B cell (primary cell): ENCODE measurements around the gene NR6A1. TPM values are rescaled to one million over a fixed set of nuclear protein-coding genes. Genes with fewer than 3 reads are reported as not detected.

Source experiments
- ATAC-seq: fragments of 200-7000 bp; cut with Tn5 transposase; one replicate; pipeline ENCODE4 v1.10.0; 2021; ENCODE audit warnings: low read depth, mild to moderate bottlenecking, moderate number of reproducible peaks, moderate library complexity
- CTCF ChIA-PET: fragments of 350-600 bp; sonication (Branson Sonifier 250); formaldehyde crosslinking; loops from one replicate; lab custom pipeline; 2021; ENCODE audit warnings: antibody characterized with exemption, inconsistent platforms; lab: Charles Lee
- POLR2A ChIA-PET: fragments of 350-600 bp; sonication (Branson Sonifier 250); formaldehyde crosslinking; loops from one replicate; lab custom pipeline; 2021; ENCODE audit warnings: antibody characterized with exemption; lab: Charles Lee
- DNase-seq: peaks from one replicate; pipeline ENCODE4 v3.0.0; 2013
- H2AFZ ChIP-seq: 2 replicates; pipeline ENCODE4 v1.6.1; 2012; ENCODE audit warnings: mild to moderate bottlenecking, low read depth, low read length; ENCODE audit not compliant: insufficient read depth, poor library complexity, severe bottlenecking
- H3K27ac ChIP-seq, 2 donors: 1 replicate in 1 of 2; 2 replicates in 1 of 2; pipeline ENCODE4 v1.5.1; 2012 to 2013; ENCODE audit warnings: low read length in 2 of 2, mild to moderate bottlenecking in 2 of 2, moderate library complexity in 1 of 2
- H3K27me3 ChIP-seq, 4 experiments: fragments of 200-600 bp in 1 of 4; sonication (generic) in 1 of 4; replicated peaks in 1 of 4; 1 replicate in 2 of 4; 2 replicates in 2 of 4; pipeline versions ENCODE4 v1.6.1 to v1.7.0; 2013 to 2016; ENCODE audit warnings: low read length in 3 of 4, mild to moderate bottlenecking in 2 of 4, mixed read lengths in 1 of 4, moderate library complexity in 1 of 4; ENCODE audit not compliant: insufficient read depth in 4 of 4, control insufficient read depth in 3 of 4; ENCODE audit errors: control extremely low read depth in 1 of 4
- H3K36me3 ChIP-seq, 2 experiments: replicated peaks in 1 of 2; 1 replicate in 1 of 2; 2 replicates in 1 of 2; pipeline versions ENCODE4 v1.6.1 to v1.7.1; 2013; ENCODE audit warnings: low read length in 1 of 2; ENCODE audit not compliant: insufficient read depth in 2 of 2, control insufficient read depth in 1 of 2; ENCODE audit errors: control extremely low read depth in 1 of 2, extremely low read depth in 1 of 2
- H3K4me1 ChIP-seq, 2 donors: fragments of 200-600 bp in 1 of 2; sonication (generic) in 1 of 2; 1 replicate in 1 of 2; 2 replicates in 1 of 2; pipeline versions ENCODE4 v1.5.1 to v1.6.1; 2013 to 2017; ENCODE audit warnings: low read length in 2 of 2; ENCODE audit not compliant: control insufficient read depth in 2 of 2, insufficient read depth in 2 of 2
- H3K4me2 ChIP-seq: replicated peaks from 2 replicates; pipeline ENCODE3; 2012; ENCODE audit warnings: mild to moderate bottlenecking, low read depth, low read length; ENCODE audit not compliant: poor library complexity, severe bottlenecking
- H3K4me3 ChIP-seq, 5 experiments: fragments of 200-600 bp in 1 of 5; sonication (generic) in 1 of 5; 1 replicate in 3 of 5; 2 replicates in 2 of 5; pipeline versions ENCODE4 v1.5.1 to v1.7.0; 2011 to 2016; ENCODE audit warnings: low read length in 4 of 5, mild to moderate bottlenecking in 4 of 5, low read depth in 2 of 5, control low read depth in 1 of 5, moderate library complexity in 1 of 5; ENCODE audit not compliant: insufficient read depth in 1 of 5; ENCODE audit errors: control extremely low read depth in 1 of 5, extremely low read depth in 1 of 5
- H3K79me2 ChIP-seq: fragments of 200-600 bp; sonication (generic); one replicate; pipeline ENCODE4 v1.6.0; 2016; ENCODE audit warnings: low read length; ENCODE audit not compliant: control insufficient read depth, insufficient read depth
- H3K9ac ChIP-seq: fragments of 200-600 bp; sonication (generic); 2 replicates; pipeline ENCODE4 v1.6.1; 2017; ENCODE audit warnings: mild to moderate bottlenecking, low read length, moderate library complexity
- H3K9me3 ChIP-seq, 3 donors: one replicate each; pipeline versions ENCODE4 v1.6.1 to v1.7.1; 2013; ENCODE audit warnings: low read length in 2 of 3; ENCODE audit not compliant: control insufficient read depth in 2 of 3, insufficient read depth in 1 of 3; ENCODE audit errors: control extremely low read depth in 1 of 3
- H4K20me1 ChIP-seq: 2 replicates; pipeline ENCODE4 v1.6.0; 2012; ENCODE audit warnings: mild to moderate bottlenecking, low read length; ENCODE audit not compliant: insufficient read depth, control insufficient read depth, poor library complexity, severe bottlenecking
- H3K27ac Mint-ChIP-seq: one replicate; pipeline ENCODE4 v1.8.0; 2021; ENCODE audit warnings: mixed read lengths
- H3K27me3 Mint-ChIP-seq: one replicate; pipeline ENCODE4 v1.8.0; 2021; ENCODE audit warnings: mixed read lengths
- H3K4me1 Mint-ChIP-seq: one replicate; pipeline ENCODE4 v1.8.0; 2021; ENCODE audit warnings: mixed read lengths
- H3K4me3 Mint-ChIP-seq: one replicate; pipeline ENCODE4 v1.8.0; 2021; ENCODE audit warnings: mixed read lengths
- H3K9me3 Mint-ChIP-seq: one replicate; pipeline ENCODE4 v1.8.0; 2022; ENCODE audit warnings: mixed read lengths; ENCODE audit not compliant: insufficient read depth
- EZH2 ChIP-seq: IDR thresholded peaks from 2 replicates; pipeline ENCODE4 v1.6.1; 2012; ENCODE audit warnings: borderline replicate concordance, low read depth, mild to moderate bottlenecking, moderate library complexity, low read length; ENCODE audit not compliant: insufficient read depth, poor library complexity, severe bottlenecking
- WGBS: methylation state at CpG from one replicate; pipeline ENCODE4 v1.1.5; 2013; ENCODE audit warnings: missing lambda C conversion rate; ENCODE audit not compliant: insufficient coverage; 5-methylcytosine and 5-hydroxymethylcytosine counted together
- intact Hi-C: fragments of 100-400 bp; cut with micrococcal nuclease; formaldehyde crosslinking; loops from one replicate; pipeline ENCODE4 v1.10.0; 2022
- polyA plus RNA-seq: library from polyadenylated mRNA; depleted of rRNA; stranded (reverse); fragments of >200 nt; gene quantifications from 2 replicates; pipeline ENCODE4 v1.2.3, GENCODE V29; 2012
- total RNA-seq, 2 donors: library from RNA; stranded (reverse); fragments of 120-200 nt in 1 of 2; gene quantifications; 1 replicate in 1 of 2; 2 replicates in 1 of 2; pipeline versions ENCODE4 v1.2.3 to v1.2.4, GENCODE V29; 2013 to 2022
- TF ChIP-seq, protein P1 (sequence below): fragments of 200-600 bp; IDR thresholded peaks from one replicate; pipeline ENCODE4 v1.8.0; 2022; ENCODE audit warnings: antibody characterized with exemption, mild to moderate bottlenecking

NR6A1 gene
- total and polyA plus RNA-seq, 2 donors (not counting 1 experiment from before 2014, with no cell fraction given): 0.09 to 0.67 TPM

DNA sequence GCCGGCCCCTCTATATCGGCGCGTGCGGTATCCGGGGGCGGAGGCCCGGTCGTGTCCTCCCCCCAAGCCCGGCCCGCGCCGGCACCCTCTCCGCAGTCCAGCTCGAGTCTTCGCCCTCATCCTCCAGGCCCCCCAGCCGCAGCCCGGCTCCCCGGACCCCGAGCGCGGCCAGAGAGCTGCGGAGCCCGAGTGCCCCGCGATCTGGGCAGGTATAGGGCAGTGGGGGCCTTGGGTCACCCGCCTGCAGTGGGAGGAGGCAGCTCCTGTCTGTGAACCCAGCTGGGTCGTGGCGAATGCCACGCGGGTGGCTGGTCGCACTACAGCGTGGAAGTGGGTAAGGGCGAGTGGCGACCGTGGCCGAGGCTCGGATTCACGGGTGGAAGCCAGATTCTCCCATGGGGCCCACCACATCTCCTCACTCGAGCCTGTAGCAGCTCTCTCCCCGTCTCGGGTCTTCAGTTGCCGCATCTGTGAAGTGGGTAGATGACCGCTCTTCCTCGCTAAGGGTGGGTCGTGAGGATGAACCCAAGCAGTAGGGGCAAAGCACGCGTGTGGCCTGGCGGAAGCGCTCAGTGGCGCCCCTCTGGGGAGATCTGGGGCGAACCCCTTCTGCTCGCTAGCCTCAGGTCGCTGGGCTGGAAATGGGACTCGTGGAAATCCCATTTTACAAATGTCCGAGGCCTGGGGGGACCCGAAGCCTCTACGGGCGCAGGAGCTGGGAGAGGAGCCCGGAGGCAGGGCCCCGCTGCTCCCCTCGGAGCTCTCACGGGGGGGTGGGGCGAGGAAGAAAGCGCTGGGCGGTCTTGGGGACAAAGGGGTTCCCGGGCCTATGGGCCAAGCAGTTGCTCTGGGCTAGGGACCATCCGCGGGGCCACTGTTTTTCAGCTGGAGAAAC is 265.9 kb downstream of the NR6A1 start:
- no peak overlapping the region for H3K27ac Mint-ChIP-seq
- no peak for DNase-seq
- intact Hi-C loops: no loop called here
- Histone ChIP-seq H4K20me1 (no peaks in the 10 kb centered on the region), H3K27ac (no peak overlapping the region), H3K4me1 (peaks cover 7 to 9% of the 10 kb centered on the region in 2 donors), H3K36me3 (no peaks in the 10 kb centered on the region), H3K4me2 (peak overlapping the region; percentile 19), H3K9me3 (peaks cover 0 to 7% (median 0%) of the 10 kb centered on the region in 3 donors), H2AFZ (no peak overlapping the region), H3K79me2 (no peaks in the 10 kb centered on the region), H3K4me3 (no peak overlapping the region), H3K9ac (no peak overlapping the region), H3K27me3 (peaks cover 0 to 47% (median 6%) of the 10 kb centered on the region in 4 experiments)
- ATAC-seq: no peak
- H3K27me3 Mint-ChIP-seq: peaks cover 27% of the 10 kb centered on the region
- WGBS: 57% methylated on average over 59 of the region's 69 CpGs
- H3K9me3 Mint-ChIP-seq: no peaks in the 10 kb centered on the region
- ChIA-PET POLR2A (interaction anchor here (0.5 kb wide), 1 partner anchor 94 kb away, joined by 5 read pairs; no protein-coding TSS in a partner anchor), CTCF (no interaction called here)
- no peak for TF ChIP-seq EZH2
- TF ChIP-seq, protein P1, sequence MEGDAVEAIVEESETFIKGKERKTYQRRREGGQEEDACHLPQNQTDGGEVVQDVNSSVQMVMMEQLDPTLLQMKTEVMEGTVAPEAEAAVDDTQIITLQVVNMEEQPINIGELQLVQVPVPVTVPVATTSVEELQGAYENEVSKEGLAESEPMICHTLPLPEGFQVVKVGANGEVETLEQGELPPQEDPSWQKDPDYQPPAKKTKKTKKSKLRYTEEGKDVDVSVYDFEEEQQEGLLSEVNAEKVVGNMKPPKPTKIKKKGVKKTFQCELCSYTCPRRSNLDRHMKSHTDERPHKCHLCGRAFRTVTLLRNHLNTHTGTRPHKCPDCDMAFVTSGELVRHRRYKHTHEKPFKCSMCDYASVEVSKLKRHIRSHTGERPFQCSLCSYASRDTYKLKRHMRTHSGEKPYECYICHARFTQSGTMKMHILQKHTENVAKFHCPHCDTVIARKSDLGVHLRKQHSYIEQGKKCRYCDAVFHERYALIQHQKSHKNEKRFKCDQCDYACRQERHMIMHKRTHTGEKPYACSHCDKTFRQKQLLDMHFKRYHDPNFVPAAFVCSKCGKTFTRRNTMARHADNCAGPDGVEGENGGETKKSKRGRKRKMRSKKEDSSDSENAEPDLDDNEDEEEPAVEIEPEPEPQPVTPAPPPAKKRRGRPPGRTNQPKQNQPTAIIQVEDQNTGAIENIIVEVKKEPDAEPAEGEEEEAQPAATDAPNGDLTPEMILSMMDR: no peak
- H3K4me3 Mint-ChIP-seq: peak overlapping the region; percentile 70
- peaks cover 10% of the 10 kb centered on the region for H3K4me1 Mint-ChIP-seq

DNA sequence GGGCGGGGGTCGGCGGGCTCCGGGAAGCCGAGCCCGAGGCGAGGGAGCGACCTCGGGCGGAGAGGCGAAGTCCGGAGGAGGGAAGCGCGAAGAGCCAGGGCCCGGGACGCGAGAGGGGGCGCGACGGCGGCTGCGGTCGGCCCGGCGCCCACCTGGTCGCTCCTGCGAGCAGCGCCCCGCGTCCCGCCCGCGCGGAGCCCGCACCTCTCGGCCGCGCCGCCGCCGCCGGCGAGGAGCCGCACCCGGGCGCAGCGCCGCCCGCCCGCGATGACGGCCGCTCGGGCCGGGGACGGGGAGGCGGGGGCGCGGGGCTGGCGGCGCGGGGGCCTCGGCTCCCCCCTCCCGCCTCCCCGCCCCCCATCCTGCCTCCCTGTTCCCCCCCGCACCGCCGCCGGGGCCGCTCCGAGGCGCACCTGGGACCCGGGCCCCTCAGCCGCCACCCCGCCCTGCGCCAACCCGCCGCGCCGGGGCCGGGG is 266.5 kb downstream of the NR6A1 start:
- H4K20me1 ChIP-seq: no peaks in the 10 kb centered on the region
- peaks cover 7 to 9% of the 10 kb centered on the region in 2 donors for H3K4me1 ChIP-seq
- TF ChIP-seq, protein P1: no peak
- no peak for TF ChIP-seq EZH2
- ChIA-PET CTCF (no interaction called here), POLR2A (no interaction called here)
- Mint-ChIP-seq H3K27ac (no peak overlapping the region), H3K4me1 (peaks cover 10% of the 10 kb centered on the region), H3K4me3 (no peak overlapping the region), H3K9me3 (no peaks in the 10 kb centered on the region), H3K27me3 (peaks cover 27% of the 10 kb centered on the region)
- H3K9me3 ChIP-seq: peaks cover 0 to 7% (median 0%) of the 10 kb centered on the region in 3 donors
- no peak overlapping the region for H3K27ac ChIP-seq
- intact Hi-C loops: no loop called here
- H3K4me3 ChIP-seq: peak overlapping the region in 3 of 5 experiments; percentile 8 to 46 (median 23)
- H3K9ac ChIP-seq: no peak overlapping the region
- 1% methylated on average over 70 of the region's 81 CpGs for WGBS
- no peaks in the 10 kb centered on the region for H3K79me2 ChIP-seq
- ATAC-seq: no peak
- no peak for DNase-seq
- H3K36me3 ChIP-seq: no peaks in the 10 kb centered on the region
- H3K4me2 ChIP-seq: peak overlapping the region; percentile 72
- no peak overlapping the region for H2AFZ ChIP-seq
- peaks cover 0 to 47% (median 6%) of the 10 kb centered on the region in 4 experiments for H3K27me3 ChIP-seq
